ENCODE data around the gene RALGPS1.

Gene RALGPS1

DNA sequence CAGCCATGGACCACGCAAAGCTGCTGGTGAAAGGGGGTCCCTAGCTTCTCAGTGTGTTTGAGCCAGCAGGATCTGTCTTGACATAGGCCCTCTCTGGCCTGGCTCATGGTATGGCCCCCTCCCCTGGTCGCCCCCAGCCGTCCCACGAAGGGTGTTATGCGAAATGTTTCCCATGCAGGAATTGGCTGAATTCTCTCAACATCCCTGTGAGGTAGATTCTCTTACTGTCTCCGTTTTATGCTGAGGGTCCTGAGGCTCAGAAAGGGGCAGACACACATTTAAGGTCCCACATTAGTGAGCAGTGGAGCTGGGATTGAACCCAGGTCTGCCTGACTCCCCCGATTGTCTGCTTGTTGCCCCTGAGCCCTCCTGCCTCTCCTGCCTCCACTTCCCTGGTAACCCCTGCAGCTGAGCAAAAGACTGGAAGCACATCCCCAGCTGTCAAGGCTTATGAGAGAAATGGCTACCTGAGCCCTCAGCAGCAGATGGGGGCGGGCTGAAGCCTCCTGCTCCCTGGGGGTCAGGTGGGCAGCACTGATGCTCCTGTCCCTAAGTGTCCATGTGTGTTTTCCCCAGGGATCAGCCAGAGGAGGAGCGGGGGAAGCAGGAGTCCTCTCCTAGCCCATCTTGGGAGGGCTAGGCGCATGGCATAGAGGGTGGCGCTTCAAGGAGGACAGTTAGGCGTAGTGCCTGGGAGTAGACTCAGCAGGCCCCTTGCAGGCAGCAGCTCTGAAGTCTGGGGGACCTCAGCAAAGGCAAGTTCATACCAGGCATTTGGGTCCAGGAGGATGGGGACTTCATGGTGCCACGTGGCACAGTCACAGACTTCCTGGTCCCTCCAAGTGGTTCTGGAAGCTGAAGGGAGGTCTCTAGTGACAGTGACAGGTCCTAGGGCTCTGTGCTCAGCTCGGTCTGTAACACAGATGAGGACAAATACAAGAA lies 301.0 kb downstream of the RALGPS1 start:
- Histone ChIP-seq H3F3A (ENCODE audit: control insufficient read depth, insufficient read depth) (no peaks in the 10 kb centered on the region), H3K4me3 (ENCODE audit: low read length) (no peak overlapping the region), H3K4me1 (ENCODE audit: control insufficient read depth, low read length) (no peaks in the 10 kb centered on the region), H3K9me2 (replicated peaks; ENCODE audit: control insufficient read depth, low read length) (no peaks in the 10 kb centered on the region), H3K36me3 (ENCODE audit: control insufficient read depth, low read length) (no peaks in the 10 kb centered on the region), H4K20me1 (ENCODE audit: control insufficient read depth, insufficient read depth, low read depth, low read length) (no peaks in the 10 kb centered on the region), H3K27ac (ENCODE audit: low read depth, low read length) (no peak overlapping the region), H3K4me2 (ENCODE audit: low read length) (no peak overlapping the region), H3K27me3 (ENCODE audit: control insufficient read depth, low read length) (peaks cover 5% of the 10 kb centered on the region), H3K9me3 (ENCODE audit: control insufficient read depth, insufficient read depth, low read length) (no peaks in the 10 kb centered on the region), H3K79me2 (ENCODE audit: control insufficient read depth, low read length) (no peaks in the 10 kb centered on the region)
- TF ChIP-seq, protein P1, sequence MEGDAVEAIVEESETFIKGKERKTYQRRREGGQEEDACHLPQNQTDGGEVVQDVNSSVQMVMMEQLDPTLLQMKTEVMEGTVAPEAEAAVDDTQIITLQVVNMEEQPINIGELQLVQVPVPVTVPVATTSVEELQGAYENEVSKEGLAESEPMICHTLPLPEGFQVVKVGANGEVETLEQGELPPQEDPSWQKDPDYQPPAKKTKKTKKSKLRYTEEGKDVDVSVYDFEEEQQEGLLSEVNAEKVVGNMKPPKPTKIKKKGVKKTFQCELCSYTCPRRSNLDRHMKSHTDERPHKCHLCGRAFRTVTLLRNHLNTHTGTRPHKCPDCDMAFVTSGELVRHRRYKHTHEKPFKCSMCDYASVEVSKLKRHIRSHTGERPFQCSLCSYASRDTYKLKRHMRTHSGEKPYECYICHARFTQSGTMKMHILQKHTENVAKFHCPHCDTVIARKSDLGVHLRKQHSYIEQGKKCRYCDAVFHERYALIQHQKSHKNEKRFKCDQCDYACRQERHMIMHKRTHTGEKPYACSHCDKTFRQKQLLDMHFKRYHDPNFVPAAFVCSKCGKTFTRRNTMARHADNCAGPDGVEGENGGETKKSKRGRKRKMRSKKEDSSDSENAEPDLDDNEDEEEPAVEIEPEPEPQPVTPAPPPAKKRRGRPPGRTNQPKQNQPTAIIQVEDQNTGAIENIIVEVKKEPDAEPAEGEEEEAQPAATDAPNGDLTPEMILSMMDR (IDR thresholded peaks at IDR 0.05; ENCODE audit: low read depth, low read length, poor library complexity, severe bottlenecking) = no peak
- TF ChIP-seq EZH2phosphoT487 (IDR thresholded peaks at IDR 0.05; ENCODE audit: borderline replicate concordance, low read length) = no peak

DNA sequence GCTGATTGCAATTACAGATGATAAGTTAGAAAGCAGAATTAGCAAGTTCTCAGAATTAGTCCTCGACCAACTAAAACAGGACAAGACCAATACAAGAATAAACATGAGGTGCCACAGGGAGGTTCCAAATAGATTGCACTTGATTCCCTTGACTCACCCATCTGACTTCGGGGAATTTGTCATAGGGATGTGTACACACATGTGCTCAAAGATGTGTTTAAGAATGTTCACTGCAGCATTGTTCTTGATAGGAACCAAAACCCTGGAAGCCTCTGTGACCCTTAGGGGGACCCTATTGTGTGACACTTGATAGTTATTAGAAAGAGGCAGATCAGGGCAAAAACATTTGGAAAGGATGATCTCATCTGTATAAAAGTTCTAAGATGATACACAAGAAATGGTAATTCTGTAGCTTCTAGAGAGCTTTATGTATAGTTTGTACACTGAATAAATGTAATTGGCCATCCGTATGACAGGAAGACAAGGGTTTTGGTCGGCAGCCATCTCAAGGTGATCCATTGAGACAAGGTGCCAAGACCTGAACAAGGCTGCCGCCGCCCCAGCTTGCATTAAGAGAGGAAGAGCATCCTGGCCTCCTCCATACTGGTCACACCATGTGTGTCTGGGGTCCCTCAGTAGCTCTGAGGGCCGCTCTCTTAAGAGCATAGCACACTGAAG lies 301.8 kb downstream of the RALGPS1 start:
- Histone ChIP-seq H3K27ac (ENCODE audit: low read depth, low read length) (no peak overlapping the region), H3K9me3 (ENCODE audit: control insufficient read depth, insufficient read depth, low read length) (no peaks in the 10 kb centered on the region), H4K20me1 (ENCODE audit: control insufficient read depth, insufficient read depth, low read depth, low read length) (no peaks in the 10 kb centered on the region), H3K27me3 (ENCODE audit: control insufficient read depth, low read length) (peaks cover 12% of the 10 kb centered on the region), H3F3A (ENCODE audit: control insufficient read depth, insufficient read depth) (no peaks in the 10 kb centered on the region), H3K4me2 (ENCODE audit: low read length) (no peak overlapping the region), H3K4me1 (ENCODE audit: control insufficient read depth, low read length) (no peaks in the 10 kb centered on the region), H3K36me3 (ENCODE audit: control insufficient read depth, low read length) (no peaks in the 10 kb centered on the region), H3K9me2 (replicated peaks; ENCODE audit: control insufficient read depth, low read length) (no peaks in the 10 kb centered on the region), H3K79me2 (ENCODE audit: control insufficient read depth, low read length) (no peaks in the 10 kb centered on the region), H3K4me3 (ENCODE audit: low read length) (no peak overlapping the region)
- TF ChIP-seq, protein P1 (IDR thresholded peaks at IDR 0.05; ENCODE audit: low read depth, low read length, poor library complexity, severe bottlenecking) = no peak
- TF ChIP-seq EZH2phosphoT487 (IDR thresholded peaks at IDR 0.05; ENCODE audit: borderline replicate concordance, low read length) = no peak

DNA sequence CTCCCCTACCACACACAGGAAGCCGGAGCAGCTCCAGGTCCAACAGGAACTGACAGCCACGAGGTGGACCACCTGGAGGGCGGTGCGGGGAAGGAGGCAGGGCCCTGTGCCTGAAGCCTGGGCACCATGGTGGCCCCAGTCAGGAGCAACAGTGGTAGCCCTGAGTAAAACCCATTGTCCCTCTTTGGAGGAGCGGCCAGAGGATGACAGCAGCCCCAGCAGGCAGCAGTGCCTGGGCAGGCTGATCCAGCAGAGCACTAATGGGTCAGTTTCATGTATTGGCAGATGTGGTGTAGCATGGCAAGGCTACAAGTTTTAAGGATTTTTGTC lies 302.3 kb downstream of the RALGPS1 start:
- Histone ChIP-seq H4K20me1 (ENCODE audit: control insufficient read depth, insufficient read depth, low read depth, low read length) (no peaks in the 10 kb centered on the region), H3F3A (ENCODE audit: control insufficient read depth, insufficient read depth) (no peaks in the 10 kb centered on the region), H3K79me2 (ENCODE audit: control insufficient read depth, low read length) (no peaks in the 10 kb centered on the region), H3K4me1 (ENCODE audit: control insufficient read depth, low read length) (peaks cover 4% of the 10 kb centered on the region), H3K27ac (ENCODE audit: low read depth, low read length) (no peak overlapping the region), H3K27me3 (ENCODE audit: control insufficient read depth, low read length) (peaks cover 12% of the 10 kb centered on the region), H3K4me2 (ENCODE audit: low read length) (no peak overlapping the region), H3K9me3 (ENCODE audit: control insufficient read depth, insufficient read depth, low read length) (no peaks in the 10 kb centered on the region), H3K9me2 (replicated peaks; ENCODE audit: control insufficient read depth, low read length) (no peaks in the 10 kb centered on the region), H3K36me3 (ENCODE audit: control insufficient read depth, low read length) (no peaks in the 10 kb centered on the region), H3K4me3 (ENCODE audit: low read length) (no peak overlapping the region)
- no peak for TF ChIP-seq EZH2phosphoT487 (IDR thresholded peaks at IDR 0.05; ENCODE audit: borderline replicate concordance, low read length)
- TF ChIP-seq, protein P1 (IDR thresholded peaks at IDR 0.05; ENCODE audit: low read depth, low read length, poor library complexity, severe bottlenecking) = no peak

All from DOHH2 (cell line).